DOHH2 (cell line): Measurements from ENCODE around the gene SLC4A1.

Experiments used
- EZH2phosphoT487 ChIP-seq: fragments of 200-600 bp; sonication (generic); IDR thresholded peaks from 2 replicates; pipeline ENCODE4 v1.6.1; 2017; ENCODE audit warnings: borderline replicate concordance, mild to moderate bottlenecking, antibody characterized with exemption, low read length, moderate library complexity, mixed read lengths
- TF ChIP-seq, protein P1 (sequence below): fragments of 200-600 bp; sonication (generic); IDR thresholded peaks from one replicate; pipeline ENCODE4 v1.5.1; 2014; ENCODE audit warnings: antibody characterized with exemption, mild to moderate bottlenecking, low read depth, low read length; ENCODE audit not compliant: poor library complexity, severe bottlenecking

- TF ChIP-seq, protein P1, sequence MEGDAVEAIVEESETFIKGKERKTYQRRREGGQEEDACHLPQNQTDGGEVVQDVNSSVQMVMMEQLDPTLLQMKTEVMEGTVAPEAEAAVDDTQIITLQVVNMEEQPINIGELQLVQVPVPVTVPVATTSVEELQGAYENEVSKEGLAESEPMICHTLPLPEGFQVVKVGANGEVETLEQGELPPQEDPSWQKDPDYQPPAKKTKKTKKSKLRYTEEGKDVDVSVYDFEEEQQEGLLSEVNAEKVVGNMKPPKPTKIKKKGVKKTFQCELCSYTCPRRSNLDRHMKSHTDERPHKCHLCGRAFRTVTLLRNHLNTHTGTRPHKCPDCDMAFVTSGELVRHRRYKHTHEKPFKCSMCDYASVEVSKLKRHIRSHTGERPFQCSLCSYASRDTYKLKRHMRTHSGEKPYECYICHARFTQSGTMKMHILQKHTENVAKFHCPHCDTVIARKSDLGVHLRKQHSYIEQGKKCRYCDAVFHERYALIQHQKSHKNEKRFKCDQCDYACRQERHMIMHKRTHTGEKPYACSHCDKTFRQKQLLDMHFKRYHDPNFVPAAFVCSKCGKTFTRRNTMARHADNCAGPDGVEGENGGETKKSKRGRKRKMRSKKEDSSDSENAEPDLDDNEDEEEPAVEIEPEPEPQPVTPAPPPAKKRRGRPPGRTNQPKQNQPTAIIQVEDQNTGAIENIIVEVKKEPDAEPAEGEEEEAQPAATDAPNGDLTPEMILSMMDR: no peak
- no peak for TF ChIP-seq EZH2phosphoT487
These were observed 47.1 kb upstream of the SLC4A1 start for GRCh38 chr17:44314869-44315661.
